ENCODE results near the gene KLHL3.
A peak's percentile ranks its signal among the peaks of the same experiment; 100 is the strongest.

GRCh38 chr5:137735555-137736284 is at the start of gene KLHL3:
- peak in 5 of 6 experiments; percentile 14 to 68 (median 42) for TF ChIP-seq CTCF (IDR thresholded peaks at IDR 0.05)
- TF ChIP-seq POLR2A (IDR thresholded peaks at IDR 0.05): peak in 1 of 2 donors; percentile 51
